GM21723 (cell line): ENCODE results near the gene TAF7L.

Source experiments
- ATAC-seq: cut with Tn5 transposase; IDR thresholded peaks from one replicate; pipeline ENCODE4 v1.9.1; 2021; ENCODE audit warnings: mild to moderate bottlenecking, moderate library complexity; ENCODE audit not compliant: unreplicated experiment

TAF7L gene

DNA sequence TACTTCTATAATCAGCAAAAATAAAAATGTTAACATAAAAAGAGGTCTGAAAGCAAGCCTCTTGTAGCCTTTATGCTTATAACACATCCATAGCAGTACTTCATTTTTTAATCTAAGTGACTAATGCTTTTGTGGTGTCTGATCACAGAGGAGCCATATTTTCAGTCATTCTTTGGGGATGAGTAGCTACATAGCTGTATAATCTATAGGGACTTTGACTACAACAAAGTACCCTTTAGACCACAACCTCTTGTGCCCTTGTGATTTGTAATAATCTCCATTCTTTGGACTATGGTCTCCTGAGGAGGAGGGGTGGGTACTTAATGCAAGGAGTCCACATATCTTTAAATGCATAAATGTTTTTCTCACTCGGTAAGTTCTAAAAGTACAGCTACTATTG, 62.0 kb downstream of the TAF7L start:
- ATAC-seq: no peak

DNA sequence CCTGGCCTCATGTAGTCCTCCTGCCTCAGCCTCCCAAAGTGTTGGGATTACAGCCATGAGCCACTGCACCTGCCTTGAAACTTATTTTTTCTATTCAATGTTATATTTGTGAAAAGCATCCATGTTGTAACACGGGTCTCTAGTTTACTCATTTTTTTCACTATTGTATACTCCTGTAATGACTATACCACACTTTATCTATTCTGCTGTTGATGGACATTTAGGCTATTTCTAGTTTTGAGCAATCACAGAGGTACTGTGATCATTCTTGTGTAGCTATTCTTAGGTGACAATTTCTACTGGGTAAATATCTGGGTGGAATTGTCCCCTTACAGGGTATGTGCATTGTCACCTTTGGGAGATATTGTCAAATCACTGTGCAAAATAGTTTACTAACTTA, 67.9 kb downstream of the TAF7L start:
- ATAC-seq: no peak

DNA sequence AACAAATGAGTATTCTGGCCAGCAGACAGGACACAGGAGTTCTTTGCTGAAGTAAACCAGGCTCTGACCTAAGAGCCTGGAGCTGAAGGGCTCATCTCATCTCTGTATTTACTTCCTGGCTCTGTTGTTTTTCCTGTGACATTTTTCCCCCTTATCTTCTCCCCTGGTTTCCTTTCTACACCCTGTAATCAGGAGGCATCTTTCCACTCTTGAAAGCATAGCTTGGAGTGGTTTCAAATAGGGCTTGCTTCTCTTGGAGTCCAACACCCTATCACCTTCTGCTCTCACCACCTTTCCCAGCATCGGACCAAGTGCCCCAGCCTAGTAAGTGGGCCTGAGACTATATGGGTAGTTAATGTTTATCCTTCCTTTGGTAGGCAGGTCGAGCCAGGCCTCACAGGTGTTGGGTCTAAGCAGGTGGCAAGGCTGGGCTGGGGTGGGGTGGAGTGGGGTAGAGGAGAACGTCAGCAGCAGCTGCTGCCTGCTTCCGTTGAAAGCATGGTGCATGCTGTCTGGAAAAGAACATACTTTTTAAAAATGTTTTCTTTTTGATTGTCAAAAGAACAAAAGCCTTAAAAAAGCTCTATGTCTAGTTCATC, 70.4 kb downstream of the TAF7L start:
- no peak for ATAC-seq

DNA sequence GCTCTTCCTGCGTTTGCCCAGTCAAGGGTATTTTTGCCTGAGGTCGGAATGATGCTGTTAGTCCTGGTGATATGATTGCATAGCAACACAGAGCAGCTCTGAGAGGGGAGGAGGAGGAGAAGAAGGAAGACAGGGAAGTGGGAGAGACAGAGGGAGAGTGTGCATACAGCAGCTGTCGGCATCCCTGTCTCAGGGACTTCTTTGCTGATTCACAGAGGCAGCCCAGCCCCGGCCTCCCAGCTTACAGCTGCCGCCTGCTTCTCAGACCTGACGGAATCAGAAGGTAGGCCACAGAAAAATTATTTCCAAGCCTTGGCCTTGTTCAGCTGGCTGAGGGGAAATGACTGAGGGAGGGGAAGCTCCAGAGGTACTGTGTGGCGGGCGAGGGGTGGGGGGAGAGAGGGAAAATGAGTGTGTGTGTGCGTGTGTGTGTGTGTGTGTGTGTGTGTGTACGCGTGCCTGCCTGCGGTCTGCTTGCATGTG, 71.2 kb downstream of the TAF7L start:
- no peak for ATAC-seq

DNA sequence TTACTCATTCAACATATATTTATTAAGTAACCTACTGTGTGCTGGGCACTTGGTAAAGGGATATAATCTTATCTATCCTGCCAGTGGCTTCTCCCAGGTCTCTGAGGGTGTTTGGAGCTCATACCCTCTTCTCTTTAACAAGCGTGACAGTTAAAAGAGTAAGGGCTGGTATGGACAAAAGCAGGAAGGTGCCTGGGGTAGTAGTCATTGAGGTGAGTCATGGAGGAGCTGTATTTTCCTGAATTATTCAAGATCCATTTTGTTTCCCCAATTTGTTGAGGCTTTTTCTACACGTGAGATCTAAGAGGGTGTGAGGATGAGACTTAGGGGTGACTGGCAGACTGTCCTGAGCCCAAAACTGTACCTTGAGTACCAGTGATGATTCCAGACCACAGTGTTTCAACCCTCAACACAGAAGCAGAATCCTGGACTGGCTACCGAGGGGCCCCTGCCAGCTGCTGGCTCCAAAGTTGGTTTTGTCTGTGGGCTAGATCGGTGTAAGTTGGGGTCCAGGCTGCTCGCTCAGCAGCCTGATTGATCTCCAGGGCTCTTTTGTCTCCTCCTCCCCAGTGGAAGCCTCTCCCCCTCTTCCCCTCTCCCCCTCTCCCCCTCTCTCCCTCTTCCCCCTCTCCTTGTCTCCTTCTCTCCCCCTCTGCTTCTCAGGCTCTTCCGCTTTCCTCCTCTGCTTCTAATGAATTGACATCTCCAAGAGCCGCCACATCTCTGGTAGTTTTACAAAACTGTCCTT, 71.8 kb downstream of the TAF7L start, which contains the start of gene DRP2:
TSS of gene DRP2 (plus strand) at position 671 of the 748 bp plus-strand sequence. CDS start 11,862 bp downstream, outside the sequence.
- ATAC-seq: no peak
